Activated CD4-positive, alpha-beta T cell treated with anti-CD3 and anti-CD28 coated beads, Interleukin-2, amount 50 U/mL, for 24 hours (primary cell): ENCODE results near the gene HCST.
"Not testable (repeated sequence)": the region's sequence is repeated elsewhere in the genome, so short reads cannot be mapped to it uniquely, and the experiment has no call there.

ENCODE experiments used
- DNase-seq, 2 donors: peaks; one replicate each; pipeline ENCODE4 v3.0.0-alpha.2; 2020; ENCODE audit warnings: low read depth in 1 of 2, low spot score in 1 of 2

Gene HCST

GRCh38 chr19:35901854-35902661 lies at the start of gene HCST:
TSS of gene HCST (plus strand) at chr19:35902529. CDS start at chr19:35902594, 65 bp downstream.
- no peak for DNase-seq

GRCh38 chr19:35853038-35853756 lies 49.1 kb upstream of the HCST start:
- no peak for DNase-seq

GRCh38 chr19:35856546-35857149 lies 45.7 kb upstream of the HCST start, which contains the start of gene KIRREL2:
TSS of gene KIRREL2 (plus strand) at chr19:35856911. CDS start at chr19:35857120, 209 bp downstream.
- DNase-seq = no peak

- DNase-seq = no peak
These were observed 44.0 kb upstream of the HCST start for GRCh38 chr19:35858311-35858710.

- DNase-seq = no peak
These were observed 42.9 kb upstream of the HCST start for GRCh38 chr19:35859414-35859813.

GRCh38 chr19:35860436-35860817 lies 41.9 kb upstream of the HCST start:
- DNase-seq = no peak

GRCh38 chr19:35860818-35861639 lies 41.3 kb upstream of the HCST start:
- no peak for DNase-seq

GRCh38 chr19:35861640-35862160 lies 40.6 kb upstream of the HCST start:
- DNase-seq = no peak

- no peak for DNase-seq
These were observed 39.8 kb upstream of the HCST start for GRCh38 chr19:35862528-35862927.

- DNase-seq = no peak
These were observed 39.3 kb upstream of the HCST start for GRCh38 chr19:35863018-35863417.

GRCh38 chr19:35868172-35868822 lies 34.0 kb upstream of the HCST start, which contains the start of gene APLP1:
TSS of gene APLP1 (plus strand) at chr19:35868574. CDS start at chr19:35868637, 63 bp downstream.
- peak; percentile 44 to 47 for DNase-seq

- DNase-seq = no peak
These were observed 33.5 kb upstream of the HCST start for GRCh38 chr19:35868823-35869326.

- peak; percentile 51 to 67 for DNase-seq
These were observed 32.8 kb upstream of the HCST start for GRCh38 chr19:35869327-35870123.

GRCh38 chr19:35870124-35870736 lies 32.1 kb upstream of the HCST start:
- not testable (repeated sequence) for DNase-seq

- DNase-seq = no peak
These were observed 31.5 kb upstream of the HCST start for GRCh38 chr19:35870798-35871197.

- DNase-seq = no peak
These were observed 30.7 kb upstream of the HCST start for GRCh38 chr19:35871611-35872010.

- DNase-seq = no peak
These were observed 30.1 kb upstream of the HCST start for GRCh38 chr19:35872180-35872579.

- no peak for DNase-seq
These were observed 27.9 kb upstream of the HCST start for GRCh38 chr19:35874392-35874930.
